HEK293T (cell line): ENCODE measurements around the gene GALNT2.

Source experiments
- CTCF ChIA-PET: fragments of 350-600 bp; formaldehyde crosslinking; extraction: SDS; loops from one replicate; lab custom pipeline; 2021; ENCODE audit warnings: antibody characterized with exemption, inconsistent platforms; lab: Yijun Ruan, JAX
- POLR2A ChIA-PET: fragments of 350-600 bp; formaldehyde crosslinking; extraction: SDS; loops from one replicate; lab custom pipeline; 2020; ENCODE audit warnings: antibody characterized with exemption, inconsistent platforms; lab: Yijun Ruan, JAX
- DNase-seq: peaks from one replicate; pipeline ENCODE4 v3.0.0; 2012; ENCODE audit warnings: mixed read lengths; ENCODE audit errors: extremely low spot score
- ARNT ChIP-seq: fragments of 450-650 bp; IDR thresholded peaks from 2 replicates; pipeline ENCODE4 v1.6.1; 2017; ENCODE audit warnings: mild to moderate bottlenecking
- BHLHE40 ChIP-seq: fragments of 450-650 bp; IDR thresholded peaks from 2 replicates; pipeline ENCODE4 v1.6.1; 2016; ENCODE audit warnings: mild to moderate bottlenecking, moderate library complexity, borderline replicate concordance
- CTBP1 ChIP-seq: fragments of 450-650 bp; IDR thresholded peaks from 2 replicates; pipeline ENCODE4 v1.6.1; 2016; ENCODE audit warnings: borderline replicate concordance
- ELF4 ChIP-seq: fragments of 450-650 bp; IDR thresholded peaks from 2 replicates; pipeline ENCODE4 v1.6.1; 2017; ENCODE audit warnings: antibody characterized with exemption
- FOXA1 ChIP-seq: fragments of 450-650 bp; IDR thresholded peaks from 2 replicates; pipeline ENCODE4 v1.6.1; 2016; ENCODE audit warnings: mild to moderate bottlenecking
- FOXK2 ChIP-seq: fragments of 450-650 bp; IDR thresholded peaks from 2 replicates; pipeline ENCODE4 v1.6.1; 2016; ENCODE audit warnings: mild to moderate bottlenecking
- FOXM1 ChIP-seq: fragments of 450-650 bp; IDR thresholded peaks from 2 replicates; pipeline ENCODE4 v1.6.1; 2017; ENCODE audit warnings: mild to moderate bottlenecking, borderline replicate concordance
- HDGF ChIP-seq: fragments of 450-650 bp; IDR thresholded peaks from 2 replicates; pipeline ENCODE4 v1.6.1; 2017; ENCODE audit warnings: antibody characterized with exemption, borderline replicate concordance
- L3MBTL2 ChIP-seq: fragments of 450-650 bp; conservative IDR thresholded peaks from 2 replicates; pipeline ENCODE4 v1.6.1; 2016; ENCODE audit warnings: mild to moderate bottlenecking
- LEF1 ChIP-seq: fragments of 450-650 bp; IDR thresholded peaks from 2 replicates; pipeline ENCODE4 v1.6.1; 2017; ENCODE audit warnings: mild to moderate bottlenecking, borderline replicate concordance
- NFRKB ChIP-seq: fragments of 450-650 bp; IDR thresholded peaks from 2 replicates; pipeline ENCODE4 v1.6.1; 2016; ENCODE audit warnings: mild to moderate bottlenecking, moderate library complexity
- SP1 ChIP-seq: fragments of 450-650 bp; IDR thresholded peaks from 2 replicates; pipeline ENCODE4 v1.6.1; 2017
- SUZ12 ChIP-seq: fragments of 450-650 bp; IDR thresholded peaks from 2 replicates; pipeline ENCODE4 v1.6.1; 2016; ENCODE audit warnings: mild to moderate bottlenecking
- TARDBP ChIP-seq: fragments of 450-650 bp; IDR thresholded peaks from 2 replicates; pipeline ENCODE4 v1.6.1; 2016
- ZNF384 ChIP-seq: fragments of 450-650 bp; IDR thresholded peaks from 2 replicates; pipeline ENCODE4 v1.6.1; 2016
- TF ChIP-seq, protein P1 (sequence below): fragments of 450-650 bp; IDR thresholded peaks from 2 replicates; pipeline ENCODE4 v1.6.1; 2016

Gene GALNT2

DNA sequence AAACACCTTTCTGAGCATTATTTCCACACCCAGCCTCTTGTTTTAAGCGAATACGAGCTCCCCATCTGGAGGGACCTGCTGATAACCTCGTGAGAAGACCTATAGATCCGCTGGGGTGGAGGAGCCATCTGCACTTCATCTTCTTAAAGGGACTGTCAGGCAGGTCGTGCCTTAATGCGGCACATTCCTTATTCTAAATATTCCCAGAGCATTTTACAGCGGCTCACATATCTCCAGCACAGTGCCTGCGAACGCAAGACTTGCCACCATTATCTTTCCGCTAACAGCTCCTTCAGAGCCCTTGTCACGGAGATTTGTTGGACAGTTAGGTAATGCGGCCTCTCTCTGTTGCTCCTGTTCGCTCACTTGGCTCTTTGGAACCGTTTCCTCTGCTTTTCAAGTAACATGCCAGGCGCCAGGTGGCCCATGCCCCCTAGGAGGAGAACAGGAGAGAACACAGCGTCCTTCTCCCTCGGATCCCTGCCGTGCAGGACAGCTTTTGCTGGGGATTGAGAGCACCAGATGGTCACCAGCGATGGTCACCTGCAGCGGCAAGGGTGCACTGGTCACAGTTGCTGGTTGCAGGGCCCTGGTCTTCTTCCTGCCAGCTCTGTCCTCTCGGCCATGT is 196.6 kb downstream of the GALNT2 start:
- CTCF ChIA-PET = no interaction called here
- POLR2A ChIA-PET = no interaction called here
- no peak for DNase-seq
- no peak for TF ChIP-seq CTBP1
- TF ChIP-seq NFRKB = no peak
- no peak for TF ChIP-seq L3MBTL2
- TF ChIP-seq ZNF384 = no peak
- TF ChIP-seq SUZ12 = no peak
- no peak for TF ChIP-seq FOXK2
- TF ChIP-seq BHLHE40 = no peak
- no peak for TF ChIP-seq LEF1
- TF ChIP-seq, protein P1, sequence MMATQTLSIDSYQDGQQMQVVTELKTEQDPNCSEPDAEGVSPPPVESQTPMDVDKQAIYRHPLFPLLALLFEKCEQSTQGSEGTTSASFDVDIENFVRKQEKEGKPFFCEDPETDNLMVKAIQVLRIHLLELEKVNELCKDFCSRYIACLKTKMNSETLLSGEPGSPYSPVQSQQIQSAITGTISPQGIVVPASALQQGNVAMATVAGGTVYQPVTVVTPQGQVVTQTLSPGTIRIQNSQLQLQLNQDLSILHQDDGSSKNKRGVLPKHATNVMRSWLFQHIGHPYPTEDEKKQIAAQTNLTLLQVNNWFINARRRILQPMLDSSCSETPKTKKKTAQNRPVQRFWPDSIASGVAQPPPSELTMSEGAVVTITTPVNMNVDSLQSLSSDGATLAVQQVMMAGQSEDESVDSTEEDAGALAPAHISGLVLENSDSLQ = no peak
- TF ChIP-seq FOXM1 = no peak
- no peak for TF ChIP-seq SP1
- TF ChIP-seq HDGF = no peak
- no peak for TF ChIP-seq ELF4
- no peak for TF ChIP-seq TARDBP
- TF ChIP-seq FOXA1 = no peak

DNA sequence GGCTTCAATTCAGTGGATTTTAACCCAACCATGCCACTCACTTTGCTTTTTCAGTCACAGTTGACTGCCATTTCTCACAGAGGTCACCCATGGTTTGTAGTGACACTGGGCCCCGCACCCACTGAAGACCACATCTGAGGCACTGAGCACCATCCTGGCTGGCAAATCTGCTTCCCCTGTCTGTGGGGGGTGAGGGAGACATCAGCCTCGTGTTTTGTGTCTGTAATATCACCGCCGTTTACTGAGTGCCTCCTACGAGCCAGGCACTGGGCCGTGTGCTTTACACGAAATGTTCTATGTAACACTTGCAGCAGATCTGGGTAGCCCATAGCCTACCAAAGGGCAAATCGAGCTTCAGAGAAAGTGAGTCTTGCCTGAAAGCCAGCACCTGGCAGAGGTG is 197.3 kb downstream of the GALNT2 start:
- CTCF ChIA-PET = no interaction called here
- no peak for DNase-seq
- POLR2A ChIA-PET = no interaction called here
- TF ChIP-seq ELF4 = no peak
- TF ChIP-seq TARDBP = no peak
- TF ChIP-seq ARNT = no peak
- no peak for TF ChIP-seq FOXM1
- TF ChIP-seq BHLHE40 = no peak
- TF ChIP-seq LEF1 = no peak
- no peak for TF ChIP-seq FOXK2
- no peak for TF ChIP-seq NFRKB
- TF ChIP-seq SP1 = no peak
- no peak for TF ChIP-seq ZNF384
- TF ChIP-seq, protein P1 = no peak
- TF ChIP-seq SUZ12 = no peak
- TF ChIP-seq CTBP1 = no peak
- TF ChIP-seq HDGF = no peak
- TF ChIP-seq L3MBTL2 = no peak
- no peak for TF ChIP-seq FOXA1

DNA sequence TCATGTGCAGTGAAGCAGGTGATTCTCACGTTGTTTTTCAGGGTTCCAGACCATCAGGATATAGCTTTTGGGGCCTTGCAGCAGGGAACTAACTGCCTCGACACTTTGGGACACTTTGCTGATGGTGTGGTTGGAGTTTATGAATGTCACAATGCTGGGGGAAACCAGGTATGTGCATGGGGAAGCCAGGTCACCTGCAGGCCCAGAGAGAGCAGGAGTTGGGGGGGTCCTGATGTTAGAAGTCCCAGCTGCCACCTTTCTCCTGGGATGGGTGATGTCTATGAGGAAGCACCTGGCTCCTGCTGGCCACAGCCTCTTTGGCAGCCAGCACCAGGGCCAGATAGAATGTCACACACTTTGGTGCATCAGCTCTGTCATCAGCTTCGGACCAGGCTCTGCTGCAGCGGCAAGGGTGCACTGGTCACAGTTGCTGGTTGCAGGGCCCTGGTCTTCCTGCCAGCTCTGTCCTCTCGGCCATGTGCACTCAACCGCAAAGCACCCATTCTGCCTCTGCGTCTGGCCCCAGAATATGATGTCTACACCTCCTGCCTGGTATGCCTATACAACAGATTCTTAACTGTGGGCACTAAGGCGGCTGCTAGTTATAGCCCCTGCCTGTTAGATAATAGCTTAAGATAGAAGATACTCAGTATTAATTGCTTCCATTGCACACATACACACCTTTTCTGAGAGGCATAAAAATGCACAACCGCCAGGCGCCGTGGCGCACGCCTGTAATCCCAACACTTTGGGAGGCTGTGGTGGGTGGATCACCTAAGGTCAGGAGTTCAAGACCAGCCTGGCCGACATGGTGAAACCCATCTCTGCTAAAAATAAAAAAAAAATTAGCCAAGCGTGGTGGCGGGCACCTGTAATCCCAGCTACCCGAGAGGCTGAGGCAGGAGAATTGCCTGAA is 198.4 kb downstream of the GALNT2 start:
- TF ChIP-seq FOXA1 = no peak

DNA sequence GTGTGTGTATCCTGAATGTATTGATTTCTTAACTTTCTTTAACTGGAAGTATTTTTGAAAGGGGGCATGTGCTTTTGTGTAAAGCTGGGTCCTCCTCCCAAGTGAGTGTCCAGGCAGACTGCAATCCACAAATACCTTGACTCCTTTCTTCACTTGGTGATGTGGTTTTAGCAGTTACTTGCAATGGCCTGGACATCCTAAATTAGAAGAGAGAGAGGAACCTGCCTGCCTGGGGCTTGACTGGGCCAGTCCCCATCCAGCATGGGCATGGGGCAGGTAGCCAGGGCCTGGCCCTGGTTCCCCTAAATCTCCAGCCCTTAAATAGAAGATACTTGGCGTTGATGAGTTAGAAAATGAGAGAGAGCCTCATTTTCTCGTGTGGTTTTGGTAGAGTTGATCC is 199.4 kb downstream of the GALNT2 start:
- POLR2A ChIA-PET = no interaction called here
- CTCF ChIA-PET = interaction anchor here (0.6 kb wide), 2 partner anchors 136 to 260 kb away, joined by 3 to 4 read pairs; no protein-coding TSS in a partner anchor
- TF ChIP-seq NFRKB (no peak), CTBP1 (no peak), LEF1 (no peak), TARDBP (no peak), FOXA1 (no peak), HDGF (no peak), SP1 (no peak), BHLHE40 (no peak), ARNT (no peak), L3MBTL2 (no peak), FOXM1 (no peak)
- TF ChIP-seq, protein P1 = no peak
- DNase-seq = no peak

More for the DNA sequence above, 198.4 kb downstream of the GALNT2 start:
- ChIA-PET POLR2A (no interaction called here), CTCF (interaction anchor here (0.6 kb wide), 1 partner anchor 137 kb away, joined by 4 read pairs; no protein-coding TSS in a partner anchor)
- no peak for DNase-seq

DNA sequence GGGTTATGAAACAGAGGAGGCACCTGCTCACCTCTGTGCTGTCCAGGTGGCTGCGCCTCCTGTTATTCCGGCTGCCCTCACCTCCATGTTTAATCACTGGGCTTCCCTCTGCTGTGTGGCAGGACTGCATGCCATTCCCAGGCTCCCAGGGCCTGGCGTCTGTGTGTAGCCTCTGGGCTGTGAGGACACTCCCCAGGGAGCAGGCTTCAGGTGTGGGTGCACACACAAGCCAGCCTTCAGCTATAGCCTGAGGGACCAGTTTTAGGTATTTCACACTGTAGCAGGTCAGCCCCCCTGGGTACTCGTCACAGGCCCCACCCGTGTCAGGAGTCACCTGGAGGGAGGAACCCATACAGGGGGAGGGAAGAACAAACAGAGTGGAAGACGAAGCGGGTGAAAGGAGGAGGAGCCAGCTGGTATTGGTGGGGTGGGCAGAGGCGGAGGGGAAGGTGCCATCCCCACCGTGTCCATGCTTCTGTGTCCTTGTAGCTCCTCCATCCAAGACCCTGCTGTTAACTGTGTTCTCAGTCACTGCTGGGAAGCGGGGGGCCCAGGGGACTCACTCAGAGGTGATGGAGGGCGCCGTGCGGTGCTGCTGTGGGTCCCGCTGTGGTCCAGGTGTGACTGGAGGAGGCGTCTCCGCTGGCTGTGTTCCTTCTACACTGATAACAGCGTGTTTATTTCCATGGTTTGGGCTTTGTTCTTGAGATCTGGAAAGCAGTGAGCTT is 200.5 kb downstream of the GALNT2 start:
- no peak for DNase-seq
- TF ChIP-seq NFRKB (no peak), SP1 (no peak), FOXM1 (no peak), BHLHE40 (no peak), LEF1 (no peak), ZNF384 (no peak), FOXK2 (no peak), HDGF (no peak), CTBP1 (no peak), ARNT (no peak), FOXA1 (no peak), TARDBP (no peak), SUZ12 (no peak)
- TF ChIP-seq, protein P1 = no peak
- CTCF ChIA-PET = interaction anchor here (0.8 to 1.0 kb wide), 2 partner anchors 14 to 606 kb away, joined by 3 to 5 read pairs; no protein-coding TSS in a partner anchor
- POLR2A ChIA-PET = no interaction called here
